H4 (cell line): ENCODE results near the gene TRMT2A. TPM values are rescaled to one million over a fixed set of nuclear protein-coding genes. Genes with fewer than 3 reads are reported as not detected.
"Not testable (repeated sequence)": the region's sequence is repeated elsewhere in the genome, so short reads cannot be mapped to it uniquely, and the experiment has no call there.

Source experiments
- DNase-seq: peaks from one replicate; pipeline ENCODE4 v3.0.0-alpha.2; 2015; ENCODE audit warnings: low spot score
- total RNA-seq: library from RNA; depleted of rRNA; stranded (reverse); fragments of >200 nt; shearing (Covaris generic); gene quantifications from 2 replicates; pipeline ENCODE4 v1.2.3, GENCODE V29; 2014

TRMT2A gene
- total RNA-seq, 1 experiment from 2014 or later = 12.2 TPM

DNA sequence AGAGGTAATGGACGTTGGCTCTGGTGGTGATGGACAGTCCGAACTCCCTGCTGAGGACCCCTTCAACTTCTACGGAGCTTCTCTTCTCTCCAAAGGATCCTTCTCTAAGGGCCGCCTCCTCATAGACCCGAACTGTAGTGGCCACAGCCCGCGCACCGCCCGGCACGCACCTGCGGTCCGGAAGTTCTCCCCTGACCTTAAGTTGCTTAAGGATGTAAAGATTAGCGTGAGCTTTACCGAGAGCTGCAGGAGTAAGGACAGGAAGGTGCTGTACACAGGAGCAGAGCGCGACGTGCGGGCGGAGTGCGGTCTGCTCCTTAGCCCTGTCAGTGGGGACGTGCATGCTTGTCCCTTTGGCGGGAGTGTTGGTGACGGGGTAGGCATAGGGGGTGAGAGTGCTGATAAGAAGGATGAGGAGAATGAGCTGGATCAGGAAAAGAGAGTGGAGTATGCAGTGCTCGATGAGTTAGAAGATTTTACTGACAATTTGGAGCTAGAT lies 30.9 kb downstream of the TRMT2A start:
- no peak for DNase-seq

DNA sequence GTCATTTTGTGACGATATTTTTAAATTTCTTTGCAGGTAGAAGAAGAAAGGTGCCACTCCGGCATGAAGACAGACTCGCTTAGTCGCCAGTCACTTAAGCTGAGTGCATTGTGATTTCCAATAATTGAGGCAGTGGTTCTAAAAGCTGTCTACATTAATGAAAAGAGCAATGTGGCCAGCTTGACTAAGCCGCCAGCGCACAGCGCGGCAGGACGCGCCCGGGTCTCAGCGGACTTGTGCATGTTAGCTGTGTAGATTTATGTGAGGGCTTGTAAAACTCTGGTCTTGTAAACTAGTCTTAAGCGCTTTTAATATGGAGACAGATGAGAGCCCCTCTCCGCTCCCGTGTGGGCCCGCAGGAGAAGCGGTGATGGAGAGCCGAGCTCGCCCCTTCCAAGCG lies 31.4 kb downstream of the TRMT2A start:
- DNase-seq = no peak

GRCh38 chr22:20084547-20085413 lies 32.2 kb downstream of the TRMT2A start:
- no peak for DNase-seq

DNA sequence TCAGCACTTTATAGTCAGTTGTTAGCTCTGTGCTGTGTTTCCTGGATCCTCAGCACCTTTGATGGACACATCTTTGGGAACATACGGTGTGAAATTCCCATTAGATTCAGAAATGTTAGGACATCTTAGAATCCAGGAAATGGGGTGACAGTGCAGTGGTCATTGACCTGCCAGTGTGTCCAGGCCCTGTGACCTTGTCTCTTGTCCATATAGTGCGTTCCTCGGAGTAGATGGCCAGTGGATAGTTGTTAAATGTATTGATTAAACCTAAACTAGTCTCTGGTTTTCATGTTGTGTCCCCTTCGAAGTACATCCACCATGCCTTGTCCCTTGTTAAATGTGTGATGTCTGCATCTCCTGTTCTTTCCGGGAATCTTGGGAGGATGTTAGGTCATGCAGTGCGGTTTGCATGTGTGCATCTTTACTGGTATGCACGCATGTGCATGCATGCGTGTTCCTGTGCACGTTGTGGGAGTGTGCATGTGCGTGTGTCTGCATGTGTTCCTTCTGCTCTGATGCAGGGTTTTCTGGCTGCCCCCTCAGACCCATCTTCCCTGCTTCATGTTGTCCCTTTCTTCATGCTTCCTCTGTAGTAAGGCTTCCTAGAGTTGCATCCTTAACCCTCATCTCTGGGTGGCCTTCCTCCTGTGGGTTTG lies 33.0 kb downstream of the TRMT2A start:
- no peak for DNase-seq

DNA sequence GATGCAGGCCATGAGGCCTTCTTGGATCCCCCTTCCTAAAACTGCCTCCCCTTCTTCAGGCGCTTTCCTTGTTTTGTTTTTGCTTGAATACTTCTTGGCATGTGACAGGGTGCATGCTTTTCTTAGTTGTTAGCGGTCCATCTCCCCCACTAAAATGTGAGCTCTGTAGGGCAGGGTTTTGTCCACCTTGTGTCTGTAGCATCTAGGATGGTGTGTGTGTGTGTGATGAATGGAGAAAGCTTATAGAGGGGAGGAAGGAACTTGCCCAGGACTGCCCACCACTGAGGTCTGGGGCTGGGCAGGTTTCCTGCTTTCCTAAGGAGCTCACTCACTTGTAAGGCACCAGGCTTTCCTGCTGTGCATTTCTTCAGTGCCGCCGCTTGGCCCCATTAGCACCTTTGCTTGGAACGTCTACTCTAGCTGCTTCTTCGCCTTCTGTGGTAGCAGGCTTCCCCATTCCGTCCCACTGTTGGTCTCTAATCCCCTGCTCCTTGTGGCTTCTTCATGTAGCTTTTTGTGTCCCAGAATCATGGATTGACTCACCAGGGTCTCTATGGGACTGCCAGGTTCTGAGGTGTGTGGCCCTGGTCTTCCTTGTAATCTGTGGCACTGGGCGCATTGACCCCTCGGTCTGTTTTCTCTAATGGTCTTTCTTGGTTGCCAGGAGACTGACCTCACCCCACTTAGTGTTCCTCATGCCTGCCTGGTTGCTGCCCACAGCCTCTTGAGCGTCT lies 33.7 kb downstream of the TRMT2A start:
- no peak for DNase-seq

GRCh38 chr22:20080776-20081654 lies 36.0 kb downstream of the TRMT2A start:
- DNase-seq = peak; percentile 16

- DNase-seq = no peak
Observed at GRCh38 chr22:20080445-20080775, 36.6 kb downstream of the TRMT2A start.

- peak; percentile 77 for DNase-seq
Observed at GRCh38 chr22:20079745-20080444, 37.1 kb downstream of the TRMT2A start, which contains the start of gene DGCR8. DGCR8 (plus strand) TSS chr22:20080241; CDS start chr22:20085964, 5,723 bp downstream.

GRCh38 chr22:20076627-20077172 lies 40.3 kb downstream of the TRMT2A start:
- no peak for DNase-seq

- DNase-seq = no peak
Observed at GRCh38 chr22:20071524-20071972, 45.5 kb downstream of the TRMT2A start.

DNA sequence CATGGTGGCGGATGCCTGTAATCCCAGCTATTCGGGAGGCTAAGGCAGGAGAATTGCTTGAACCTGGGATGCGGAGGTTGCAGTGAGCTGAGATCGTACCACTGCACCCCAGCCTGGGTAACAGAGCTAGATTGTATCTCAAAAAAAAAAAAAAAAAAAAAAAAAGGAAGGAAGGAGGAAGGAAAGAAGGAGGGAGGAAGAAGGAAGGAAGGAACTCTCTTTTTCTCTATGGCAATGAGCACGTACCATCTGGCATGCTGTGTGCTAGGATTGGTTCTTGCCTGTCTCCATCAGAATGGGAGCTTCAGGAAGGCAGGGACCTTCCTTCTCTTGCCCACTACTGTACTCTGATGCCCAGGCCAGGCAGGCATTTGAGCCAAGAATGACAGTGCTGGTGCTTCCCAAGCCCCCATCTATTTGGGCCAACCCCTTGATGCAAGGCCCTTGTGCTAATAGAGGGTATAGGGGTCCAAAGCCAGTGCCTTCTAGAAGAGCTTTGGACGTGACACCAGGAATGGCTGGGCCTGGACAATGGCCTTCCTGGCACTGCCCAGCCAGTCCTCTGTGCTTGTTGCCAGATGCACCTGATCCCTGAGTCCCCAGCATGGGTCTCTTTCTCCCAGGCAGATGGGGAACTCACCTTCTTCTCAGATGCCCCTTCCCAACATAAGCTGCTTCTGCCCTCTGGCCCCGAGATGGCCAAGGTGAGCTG lies 47.5 kb downstream of the TRMT2A start:
- no peak for DNase-seq

- DNase-seq = no peak
Observed at GRCh38 chr22:20068640-20069039, 48.4 kb downstream of the TRMT2A start.

DNA sequence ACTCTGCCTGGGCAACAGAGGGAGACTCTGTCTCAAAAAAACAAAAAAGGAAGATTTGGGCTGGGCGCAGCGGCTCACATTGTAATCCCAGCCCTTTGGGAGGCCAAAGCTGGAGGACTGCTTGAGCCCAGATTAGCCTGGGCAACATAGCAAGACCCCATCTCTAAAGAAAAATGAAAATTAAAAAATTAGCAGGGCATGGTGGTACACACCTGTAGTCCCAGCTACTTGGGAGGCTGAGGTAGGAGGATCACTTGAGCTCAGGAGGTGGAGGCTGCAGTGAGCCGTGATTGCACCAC lies 49.7 kb downstream of the TRMT2A start:
- not testable (repeated sequence) for DNase-seq

DNA sequence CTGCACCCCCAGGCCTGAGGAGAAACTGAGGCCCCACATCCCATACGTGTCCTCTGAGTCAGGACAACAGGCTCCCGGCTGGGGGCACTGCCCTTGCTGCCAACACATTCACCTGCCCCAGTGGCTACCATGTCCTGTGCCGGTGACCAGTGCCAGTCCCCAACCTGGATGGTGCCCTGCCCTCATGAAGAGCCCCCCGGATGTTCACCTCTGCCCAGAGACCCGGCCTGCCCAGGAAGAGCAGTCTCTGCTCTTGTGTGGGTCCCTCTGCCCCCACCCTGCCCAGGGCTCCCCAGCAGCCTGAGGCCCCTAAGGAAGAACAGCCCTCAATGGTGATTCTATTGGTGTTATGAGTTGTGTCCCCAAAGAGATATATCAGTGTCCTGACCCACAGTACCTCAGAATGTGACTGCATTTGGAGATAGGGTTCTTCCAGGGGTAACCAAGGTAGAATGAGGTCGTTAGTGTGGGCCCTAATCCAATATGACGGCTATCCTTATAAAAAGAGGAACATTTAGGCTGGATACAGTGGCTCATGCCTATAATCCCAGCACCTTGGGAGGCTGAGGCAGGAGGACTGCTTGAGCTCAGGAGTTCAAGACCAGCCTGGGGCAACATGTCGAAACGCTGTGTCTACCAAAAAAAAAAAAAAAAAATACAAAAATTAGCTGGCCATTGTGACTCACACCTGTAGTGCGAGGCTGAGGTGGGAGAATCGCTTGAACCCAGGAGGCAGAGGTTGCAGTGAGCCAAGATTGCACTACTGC lies 50.2 kb downstream of the TRMT2A start:
- DNase-seq = no peak

- DNase-seq = no peak
Observed at GRCh38 chr22:20065896-20066616, 51.0 kb downstream of the TRMT2A start.

- DNase-seq = no peak
Observed at GRCh38 chr22:20064545-20065262, 52.3 kb downstream of the TRMT2A start.

DNA sequence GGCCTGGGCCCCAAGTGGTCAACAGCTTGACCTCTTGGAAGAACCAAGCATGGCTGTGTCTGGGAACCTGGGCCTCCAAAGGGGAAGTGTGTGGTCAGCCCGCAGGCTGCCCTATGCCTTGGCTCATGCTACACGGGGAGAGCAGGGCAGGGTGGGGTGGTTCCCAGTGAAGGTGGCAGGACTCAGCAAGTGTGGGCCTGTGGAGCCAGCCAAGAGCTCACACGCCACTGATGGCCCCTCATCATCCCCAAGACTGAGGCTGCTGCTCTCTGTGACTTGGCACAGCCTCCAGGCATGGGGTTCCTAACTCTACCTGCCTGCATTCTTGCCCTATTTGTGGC lies 52.9 kb downstream of the TRMT2A start:
- no peak for DNase-seq
